Caco-2 (cell line): ENCODE results near the gene ZNF773. TPM values are rescaled to one million over a fixed set of nuclear protein-coding genes. Genes with fewer than 3 reads are reported as not detected.

Experiments
- BruUV-seq: library from RNA; stranded (reverse); fragments of 400-500 nt; replicated peaks from 2 replicates; lab custom pipeline; 2021; lab: Mats Ljungman, UMichigan
- CTCF ChIA-PET: fragments of 300-600 bp; sonication (Branson Sonifier 250); formaldehyde crosslinking; loops from one replicate; lab custom pipeline; 2022; ENCODE audit warnings: antibody characterized with exemption; lab: Charles Lee
- POLR2A ChIA-PET: fragments of 300-600 bp; sonication (Branson Sonifier 250); formaldehyde crosslinking; loops from one replicate; lab custom pipeline; 2022; ENCODE audit warnings: antibody characterized with exemption; lab: Charles Lee
- DNase-seq, 2 experiments: peaks; one replicate each; pipeline versions ENCODE4 v3.0.0 to v3.0.0-alpha.2; 2020 to 2022
- H3K27me3 ChIP-seq: replicated peaks from 2 replicates; pipeline ENCODE4 v1.6.0; 2011; ENCODE audit warnings: low read length; ENCODE audit not compliant: control insufficient read depth, insufficient read depth
- H3K36me3 ChIP-seq: 2 replicates; pipeline ENCODE4 v1.5.1; 2011; ENCODE audit warnings: low read length; ENCODE audit not compliant: control insufficient read depth, insufficient read depth
- H3K4me1 ChIP-seq: fragments of 250-450 bp; sonication (Bioruptor Pico); 2 replicates; pipeline ENCODE4 v1.5.1; 2020; ENCODE audit warnings: mild to moderate bottlenecking
- H3K4me3 ChIP-seq: 2 replicates; pipeline ENCODE4 v1.5.1; 2011; ENCODE audit warnings: low read depth, mild to moderate bottlenecking, control low read depth, low read length
- H3K9me3 ChIP-seq: fragments of 250-450 bp; sonication (Bioruptor Pico); 2 replicates; pipeline ENCODE4 v1.5.1; 2020; ENCODE audit warnings: mild to moderate bottlenecking, moderate library complexity
- H3K27ac Mint-ChIP-seq: one replicate; pipeline ENCODE4 v1.8.0; 2022; ENCODE audit warnings: mixed read lengths; ENCODE audit not compliant: unreplicated experiment
- H3K27me3 Mint-ChIP-seq: one replicate; pipeline ENCODE4 v1.8.0; 2022; ENCODE audit warnings: mixed read lengths; ENCODE audit not compliant: insufficient read depth, unreplicated experiment
- H3K36me3 Mint-ChIP-seq: one replicate; pipeline ENCODE4 v1.8.0; 2022; ENCODE audit warnings: mild to moderate bottlenecking, mixed read lengths; ENCODE audit not compliant: insufficient read depth, unreplicated experiment
- H3K4me1 Mint-ChIP-seq: one replicate; pipeline ENCODE4 v1.8.0; 2022; ENCODE audit warnings: low read depth, mixed read lengths; ENCODE audit not compliant: unreplicated experiment
- H3K4me3 Mint-ChIP-seq: one replicate; pipeline ENCODE4 v1.8.0; 2022; ENCODE audit warnings: mild to moderate bottlenecking, moderate library complexity, mixed read lengths; ENCODE audit not compliant: unreplicated experiment
- H3K9me3 Mint-ChIP-seq: one replicate; pipeline ENCODE4 v1.8.0; 2022; ENCODE audit warnings: mixed read lengths; ENCODE audit not compliant: unreplicated experiment
- intact Hi-C: fragments of 100-400 bp; cut with micrococcal nuclease; formaldehyde crosslinking; loops from one replicate; pipeline ENCODE4 v1.10.0; 2022; ENCODE audit not compliant: unreplicated experiment
- total RNA-seq: library from RNA; stranded (reverse); gene quantifications from 2 replicates; pipeline ENCODE4 v1.2.3, GENCODE V29; 2022
- TF ChIP-seq, protein P1 (sequence below), 2 experiments: fragments of 200-600 bp in 1 of 2; IDR thresholded peaks; 1 replicate in 1 of 2; 2 replicates in 1 of 2; pipeline versions ENCODE4 v1.5.1 to v1.8.0; 2011 to 2022; ENCODE audit warnings: antibody characterized with exemption in 1 of 2, control low read depth in 1 of 2, inconsistent platforms in 1 of 2, low read depth in 1 of 2, low read length in 1 of 2, mild to moderate bottlenecking in 1 of 2, moderate library complexity in 1 of 2; ENCODE audit not compliant: insufficient read depth in 1 of 2, severe bottlenecking in 1 of 2, unreplicated experiment in 1 of 2

ZNF773 gene
- total RNA-seq, 1 experiment from 2014 or later: 7.7 TPM

GRCh38 chr19:57552432-57552831, 52.7 kb downstream of the ZNF773 start:
- peaks cover 27% of the 10 kb centered on the region for H3K9me3 ChIP-seq
- H3K4me1 ChIP-seq: no peaks in the 10 kb centered on the region
- no peak overlapping the region for H3K27ac Mint-ChIP-seq
- H3K4me3 ChIP-seq: no peak overlapping the region
- H3K36me3 Mint-ChIP-seq: peaks cover 76% of the 10 kb centered on the region
- TF ChIP-seq, protein P1, sequence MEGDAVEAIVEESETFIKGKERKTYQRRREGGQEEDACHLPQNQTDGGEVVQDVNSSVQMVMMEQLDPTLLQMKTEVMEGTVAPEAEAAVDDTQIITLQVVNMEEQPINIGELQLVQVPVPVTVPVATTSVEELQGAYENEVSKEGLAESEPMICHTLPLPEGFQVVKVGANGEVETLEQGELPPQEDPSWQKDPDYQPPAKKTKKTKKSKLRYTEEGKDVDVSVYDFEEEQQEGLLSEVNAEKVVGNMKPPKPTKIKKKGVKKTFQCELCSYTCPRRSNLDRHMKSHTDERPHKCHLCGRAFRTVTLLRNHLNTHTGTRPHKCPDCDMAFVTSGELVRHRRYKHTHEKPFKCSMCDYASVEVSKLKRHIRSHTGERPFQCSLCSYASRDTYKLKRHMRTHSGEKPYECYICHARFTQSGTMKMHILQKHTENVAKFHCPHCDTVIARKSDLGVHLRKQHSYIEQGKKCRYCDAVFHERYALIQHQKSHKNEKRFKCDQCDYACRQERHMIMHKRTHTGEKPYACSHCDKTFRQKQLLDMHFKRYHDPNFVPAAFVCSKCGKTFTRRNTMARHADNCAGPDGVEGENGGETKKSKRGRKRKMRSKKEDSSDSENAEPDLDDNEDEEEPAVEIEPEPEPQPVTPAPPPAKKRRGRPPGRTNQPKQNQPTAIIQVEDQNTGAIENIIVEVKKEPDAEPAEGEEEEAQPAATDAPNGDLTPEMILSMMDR (IDR thresholded peaks at IDR 0.05; ENCODE audit: insufficient read depth in 1 of 2, low read depth in 1 of 2, low read length in 1 of 2, severe bottlenecking in 1 of 2, unreplicated experiment in 1 of 2): no peak
- BruUV-seq: no TSS peak
- ChIA-PET CTCF (no interaction called here), POLR2A (no interaction called here)
- no peaks in the 10 kb centered on the region for H3K27me3 Mint-ChIP-seq
- DNase-seq: no peak
- intact Hi-C loops: no loop called here
- H3K27me3 ChIP-seq: no peaks in the 10 kb centered on the region
- no peak overlapping the region for H3K4me3 Mint-ChIP-seq
- H3K4me1 Mint-ChIP-seq: no peaks in the 10 kb centered on the region
- H3K9me3 Mint-ChIP-seq: peaks cover 48% of the 10 kb centered on the region
- peaks cover 21% of the 10 kb centered on the region for H3K36me3 ChIP-seq

DNA sequence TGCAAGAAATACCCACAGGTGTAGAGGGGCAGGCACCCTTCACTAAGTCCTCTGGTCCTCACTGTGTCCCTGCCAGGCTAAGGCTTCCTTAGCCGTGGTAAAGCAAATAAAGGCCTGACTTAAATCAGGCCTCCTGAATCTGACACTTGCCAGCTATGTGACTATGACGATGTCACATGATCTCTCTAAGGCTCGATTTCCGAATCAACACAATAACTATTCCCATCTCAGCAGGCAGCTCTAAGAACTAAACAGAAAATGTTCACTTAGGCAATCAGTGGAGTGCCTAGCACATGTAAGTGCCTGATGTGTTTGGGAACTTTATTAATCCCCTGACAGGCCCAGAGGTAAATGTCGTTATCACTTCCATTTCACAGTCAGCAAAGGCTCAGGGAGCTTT, 57.9 kb downstream of the ZNF773 start:
- H3K27ac Mint-ChIP-seq: no peak overlapping the region
- H3K27me3 Mint-ChIP-seq: no peaks in the 10 kb centered on the region
- intact Hi-C loops: loop anchor here (2.0 kb wide), 1 partner anchor 359 kb away; the partner anchor contains the start of gene ZNF417
- CTCF ChIA-PET: no interaction called here
- POLR2A ChIA-PET: interaction anchor here (0.6 kb wide), 1 partner anchor 257 kb away, joined by 11 read pairs; no protein-coding TSS in a partner anchor
- Histone ChIP-seq H3K9me3 (peaks cover 32% of the 10 kb centered on the region), H3K4me1 (no peaks in the 10 kb centered on the region), H3K27me3 (no peaks in the 10 kb centered on the region), H3K36me3 (peaks cover 11% of the 10 kb centered on the region), H3K4me3 (no peak overlapping the region)
- TF ChIP-seq, protein P1 (IDR thresholded peaks at IDR 0.05; ENCODE audit: insufficient read depth in 1 of 2, low read depth in 1 of 2, low read length in 1 of 2, severe bottlenecking in 1 of 2, unreplicated experiment in 1 of 2): no peak
- no TSS peak for BruUV-seq
- H3K4me3 Mint-ChIP-seq: no peak overlapping the region
- DNase-seq: no peak
- H3K9me3 Mint-ChIP-seq: peaks cover 34% of the 10 kb centered on the region
- peaks cover 44% of the 10 kb centered on the region for H3K36me3 Mint-ChIP-seq
- H3K4me1 Mint-ChIP-seq: peaks cover 11% of the 10 kb centered on the region

Other genes with a start within 250 kb of the ZNF773 start
- 54.1 and 60.9 TPM in 2 replicates for gene ZNF460, start 219.5 kb upstream of the ZNF773 start, total RNA-seq
- 3.3 and 3.5 TPM in 2 replicates for gene ZNF543, start 179.5 kb upstream of the ZNF773 start, total RNA-seq
- gene ZNF304, start 148.7 kb upstream of the ZNF773 start, total RNA-seq: 0.07 and 0.09 TPM in 2 replicates
- 7.0 and 8.6 TPM in 2 replicates for gene TRAPPC2B, start 136.4 kb upstream of the ZNF773 start, total RNA-seq
- 0.95 and 1.8 TPM in 2 replicates for gene ZNF547, start 136.4 kb upstream of the ZNF773 start, total RNA-seq
- 4.9 and 5.5 TPM in 2 replicates for gene ZNF548, start 110.1 kb upstream of the ZNF773 start, total RNA-seq
- 7.2 and 9.5 TPM in 2 replicates for gene ZNF17, start 88.8 kb upstream of the ZNF773 start, total RNA-seq
- 14.6 and 15.9 TPM in 2 replicates for gene ZNF749, start 64.6 kb upstream of the ZNF773 start, total RNA-seq
- 0.11 TPM in 1 of 2 replicates, not detected in the other for gene VN1R1, start 42.8 kb upstream of the ZNF773 start, total RNA-seq
- gene ZNF772, start 22.4 kb upstream of the ZNF773 start, total RNA-seq: 1.2 and 1.7 TPM in 2 replicates
- gene ZNF419, start 12.2 kb upstream of the ZNF773 start, total RNA-seq: 13.6 and 16.9 TPM in 2 replicates
- gene ZNF549, start 27.4 kb downstream of the ZNF773 start, total RNA-seq: 5.2 and 5.5 TPM in 2 replicates
- 11.2 and 11.5 TPM in 2 replicates for gene ZNF550, start 59.9 kb downstream of the ZNF773 start, total RNA-seq
- 5.5 and 6.1 TPM in 2 replicates for gene ZNF416, start 79.0 kb downstream of the ZNF773 start, total RNA-seq
- not detected in 2 replicates for gene ZIK1, start 84.2 kb downstream of the ZNF773 start, total RNA-seq
- gene ZNF530, start 99.9 kb downstream of the ZNF773 start, total RNA-seq: 8.6 and 8.8 TPM in 2 replicates
- 6.6 and 6.8 TPM in 2 replicates for gene ZNF134, start 114.3 kb downstream of the ZNF773 start, total RNA-seq
- 10.5 and 13.3 TPM in 2 replicates for gene ZNF211, start 133.2 kb downstream of the ZNF773 start, total RNA-seq
- not detected in 2 replicates for gene ZSCAN4, start 169.0 kb downstream of the ZNF773 start, total RNA-seq
- gene ZNF551, start 182.0 kb downstream of the ZNF773 start, total RNA-seq: 12.7 and 14.8 TPM in 2 replicates
- gene ZNF154, start 209.3 kb downstream of the ZNF773 start, total RNA-seq: not detected in 2 replicates
- not detected in 2 replicates for gene ZNF671, start 227.7 kb downstream of the ZNF773 start, total RNA-seq
- 15.6 and 16.0 TPM in 2 replicates for gene ZNF776, start 246.9 kb downstream of the ZNF773 start, total RNA-seq